Airway epithelial cell (primary cell): ENCODE data around the gene CPT2. TPM values are rescaled to one million over a fixed set of nuclear protein-coding genes. Genes with fewer than 3 reads are reported as not detected.

Experiments used
- total RNA-seq: library from RNA; depleted of rRNA; stranded (reverse); fragments of >200 nt; gene quantifications from 2 replicates; pipeline ENCODE4 v1.2.3, GENCODE V29; 2015

Gene CPT2
- 20.7 and 34.3 TPM in 2 replicates for total RNA-seq

DNA sequence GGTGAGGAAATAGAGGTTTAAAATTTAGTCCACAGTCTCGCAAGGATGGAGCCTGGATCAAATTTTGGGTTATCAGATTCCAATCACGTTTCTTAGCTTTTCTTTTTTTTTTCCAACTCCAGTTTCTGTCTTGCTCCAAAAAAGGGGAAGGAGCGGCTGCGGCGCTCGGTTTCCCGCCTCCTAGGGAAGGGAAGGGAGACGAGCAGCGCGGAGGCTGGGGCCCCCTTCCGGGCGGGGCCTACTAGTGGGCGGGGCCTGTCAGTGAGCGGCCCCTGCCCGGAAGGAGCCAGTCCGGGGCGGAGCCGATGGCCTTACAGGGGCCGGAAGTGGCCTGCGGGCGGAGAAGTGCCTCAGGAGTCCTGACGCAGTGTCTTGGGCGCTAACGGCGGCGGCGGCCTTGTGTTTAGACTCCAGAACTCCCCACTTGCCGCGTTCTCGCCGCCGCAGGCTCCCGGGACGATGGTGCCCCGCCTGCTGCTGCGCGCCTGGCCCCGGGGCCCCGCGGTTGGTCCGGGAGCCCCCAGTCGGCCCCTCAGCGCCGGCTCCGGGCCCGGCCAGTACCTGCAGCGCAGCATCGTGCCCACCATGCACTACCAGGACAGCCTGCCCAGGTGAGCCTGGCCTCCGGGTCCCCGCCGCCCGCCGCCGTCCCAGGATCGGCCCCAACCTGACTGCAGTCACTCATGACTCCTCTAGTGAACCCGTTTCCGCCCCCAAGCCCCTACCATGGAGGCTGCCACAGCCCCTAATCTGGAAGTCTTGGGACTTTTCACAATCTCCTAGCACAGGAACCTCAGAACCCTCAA is at the start of gene CPT2:
TSS of gene CPT2 (plus strand) at position 340 of the 806 bp plus-strand sequence. CDS start at position 460, 120 bp downstream.

DNA sequence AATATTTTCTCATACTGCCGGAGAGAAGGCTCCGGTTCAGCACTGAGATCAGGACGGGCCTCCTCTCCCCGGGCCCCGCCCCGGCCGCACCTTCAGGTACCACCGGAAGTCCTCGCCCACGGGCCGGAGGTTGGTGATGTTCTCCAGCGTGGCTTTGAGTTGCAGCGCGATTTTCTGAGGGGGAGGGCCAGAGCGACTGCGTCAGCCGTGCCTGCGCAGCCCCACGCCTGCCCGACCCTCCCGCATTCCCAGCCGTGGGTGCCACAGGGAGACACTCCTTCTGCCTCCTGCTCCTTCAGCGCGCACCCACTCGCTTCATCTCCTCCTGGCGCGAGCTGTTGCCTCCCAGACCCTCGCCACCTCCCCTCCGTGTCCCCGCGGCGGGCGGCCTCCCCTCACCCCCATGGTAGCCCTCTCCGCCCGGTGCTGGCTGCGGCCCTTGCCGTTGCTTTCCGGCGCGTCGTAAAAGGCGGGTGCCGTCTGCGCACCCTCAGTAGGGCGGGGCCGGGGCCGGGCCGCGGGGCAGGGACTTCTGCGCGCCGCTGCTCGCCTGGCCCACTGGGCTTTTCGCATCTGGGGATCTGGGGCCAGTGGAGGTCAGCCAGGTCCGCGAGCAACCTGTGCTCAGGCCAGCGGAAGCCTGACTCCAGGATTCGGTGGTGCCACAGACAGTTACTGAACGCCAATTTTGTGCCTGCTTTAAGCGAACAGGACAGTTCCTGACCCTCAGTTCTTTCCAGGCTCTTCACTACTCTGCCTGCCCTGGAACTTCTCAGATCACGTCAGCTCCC is 23.7 kb downstream of the CPT2 start, which contains the start of gene CZIB:
TSS of gene CZIB (minus strand) at position 464 of the 791 bp plus-strand sequence. CDS start at position 405, 59 bp downstream.

DNA sequence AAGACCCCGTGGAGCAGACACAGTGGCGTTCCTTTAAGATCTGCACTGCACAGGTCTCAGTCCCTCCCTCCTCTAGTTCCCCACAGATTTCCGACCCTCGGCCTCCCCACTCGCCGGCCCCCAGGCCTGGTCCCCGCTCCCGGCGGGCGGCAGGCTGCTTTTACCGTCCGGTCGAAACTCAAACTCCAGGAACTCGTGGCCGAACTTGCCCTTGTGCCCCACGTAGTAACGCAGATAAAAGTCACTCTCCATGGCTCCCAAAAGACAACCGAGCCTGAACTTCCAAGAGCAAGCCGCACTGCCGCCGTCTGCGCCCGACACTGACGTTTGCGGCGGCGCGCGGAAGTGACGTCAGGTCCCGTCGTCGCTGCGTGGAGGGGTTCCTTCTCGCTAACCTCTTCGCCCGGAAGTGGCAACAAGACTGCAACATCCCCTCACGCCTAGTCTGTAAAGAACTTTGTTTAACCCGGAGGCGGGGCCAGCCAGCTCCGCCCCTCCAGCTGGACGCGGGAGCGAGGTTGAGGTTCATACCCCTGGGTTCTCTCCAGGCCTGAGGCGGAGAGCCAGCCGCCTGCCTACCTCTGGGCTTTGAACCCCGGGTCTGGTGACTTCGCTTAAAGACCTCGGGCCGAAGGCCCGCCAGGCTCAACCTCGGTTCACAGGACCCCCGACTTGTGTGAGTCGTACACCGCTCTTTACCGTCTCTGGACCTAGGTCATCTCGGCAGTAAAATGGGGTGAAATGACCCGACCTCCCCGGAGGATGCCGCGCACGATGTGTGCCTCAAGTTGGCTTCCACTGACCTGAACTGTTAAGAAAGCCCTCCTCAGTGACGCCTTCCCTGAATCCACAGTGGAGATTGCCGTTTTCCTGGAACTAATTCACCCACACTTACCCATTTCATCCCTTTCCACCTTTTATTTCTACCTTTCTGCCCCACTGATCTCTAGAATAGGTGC is 41.9 kb downstream of the CPT2 start, which contains the start of gene MAGOH:
TSS of gene MAGOH (minus strand) at position 322 of the 959 bp plus-strand sequence. CDS start at position 252, 70 bp downstream.

Other genes starting within 250 kb of the CPT2 start
- gene PODN, start 134.6 kb upstream of the CPT2 start, total RNA-seq: not detected in 2 replicates
- not detected in 2 replicates for gene SLC1A7, start 54.2 kb upstream of the CPT2 start, total RNA-seq
- 27.5 and 37.2 TPM in 2 replicates for gene CZIB, start 23.8 kb downstream of the CPT2 start, total RNA-seq
- gene MAGOH, start 41.7 kb downstream of the CPT2 start, total RNA-seq: 24.4 and 39.3 TPM in 2 replicates
- 13.7 and 18.3 TPM in 2 replicates for gene LRP8, start 131.2 kb downstream of the CPT2 start, total RNA-seq